Germinal center (tissue), 1 donor: ENCODE data around the gene STOX1.
"Not testable (repeated sequence)": the region's sequence is repeated elsewhere in the genome, so short reads cannot be mapped to it uniquely, and the experiment has no call there.

ENCODE experiments used
- DNase-seq: peaks from one replicate; pipeline ENCODE4 v3.0.0; 2012; ENCODE audit warnings: mixed read lengths, low spot score

Gene STOX1

GRCh38 chr10:68826764-68827591, at the start of gene STOX1:
Gene STOX1 (plus strand): TSS chr10:68827531. CDS start chr10:68827624, 93 bp downstream.
- DNase-seq = peak; percentile 81

GRCh38 chr10:68781613-68782574, 45.4 kb upstream of the STOX1 start:
- DNase-seq = peak; percentile 16

GRCh38 chr10:68784476-68784875, 42.9 kb upstream of the STOX1 start:
- no peak for DNase-seq

GRCh38 chr10:68787813-68788212, 39.5 kb upstream of the STOX1 start:
- DNase-seq = no peak

- no peak for DNase-seq
These were observed 36.9 kb upstream of the STOX1 start for GRCh38 chr10:68790476-68790875.

GRCh38 chr10:68792115-68792514, 35.2 kb upstream of the STOX1 start:
- DNase-seq = no peak

- no peak for DNase-seq
These were observed 31.3 kb upstream of the STOX1 start for GRCh38 chr10:68795886-68796532.

- no peak for DNase-seq
These were observed 30.7 kb upstream of the STOX1 start for GRCh38 chr10:68796605-68797004.

- no peak for DNase-seq
These were observed 27.1 kb upstream of the STOX1 start for GRCh38 chr10:68800211-68800610.

- DNase-seq = no peak
These were observed 22.6 kb upstream of the STOX1 start for GRCh38 chr10:68804692-68805091.

GRCh38 chr10:68810830-68811229, 16.5 kb upstream of the STOX1 start:
- not testable (repeated sequence) for DNase-seq

GRCh38 chr10:68811314-68812009, 15.9 kb upstream of the STOX1 start:
- no peak for DNase-seq

GRCh38 chr10:68812420-68812819, 14.9 kb upstream of the STOX1 start:
- DNase-seq = no peak

GRCh38 chr10:68813559-68813958, 13.8 kb upstream of the STOX1 start:
- no peak for DNase-seq

- DNase-seq = no peak
These were observed 10.4 kb upstream of the STOX1 start for GRCh38 chr10:68816796-68817412.

GRCh38 chr10:68820359-68820758, 7.0 kb upstream of the STOX1 start:
- not testable (repeated sequence) for DNase-seq

- DNase-seq = not testable (repeated sequence)
These were observed 4.7 kb upstream of the STOX1 start for GRCh38 chr10:68822626-68823025.

- DNase-seq = not testable (repeated sequence)
These were observed 245 bp downstream of the STOX1 start for GRCh38 chr10:68827592-68827959.

GRCh38 chr10:68828083-68828601, 811 bp downstream of the STOX1 start:
- peak; percentile 21 for DNase-seq

GRCh38 chr10:68828833-68829232, 1.5 kb downstream of the STOX1 start:
- DNase-seq = no peak

GRCh38 chr10:68829521-68829920, 2.2 kb downstream of the STOX1 start:
- DNase-seq = no peak
